ENCODE measurements around the gene MICU1.

MICU1 gene

GRCh38 chr10:72340510-72341261 is 285.2 kb downstream of the MICU1 start:
- H3K27ac ChIP-seq (ENCODE audit: low read depth, low read length) = no peak overlapping the region
- no peaks in the 10 kb centered on the region for H3K9me3 ChIP-seq (ENCODE audit: control insufficient read depth in 1 of 2, low read length in 2 of 2)
- no peaks in the 10 kb centered on the region for H3K27me3 ChIP-seq (ENCODE audit: control insufficient read depth in 1 of 2, insufficient read depth in 2 of 2, low read length in 2 of 2)
- H3K4me3 ChIP-seq (ENCODE audit: low read depth in 1 of 2, low read length in 2 of 2) = no peak overlapping the region
- no peak overlapping the region for H3K9ac ChIP-seq (ENCODE audit: low read depth in 1 of 2, low read length in 2 of 2)
- H3K4me1 ChIP-seq (ENCODE audit: control insufficient read depth in 1 of 2, insufficient read depth in 2 of 2, low read length in 2 of 2) = peaks cover 15 to 18% of the 10 kb centered on the region in 2 donors
- H3K36me3 ChIP-seq (ENCODE audit: control insufficient read depth in 1 of 2, insufficient read depth in 2 of 2, low read length in 2 of 2) = peaks cover 26 to 68% of the 10 kb centered on the region in 2 donors

- no peak overlapping the region for H3K27ac ChIP-seq (ENCODE audit: low read depth, low read length)
- no peaks in the 10 kb centered on the region for H3K27me3 ChIP-seq (ENCODE audit: control insufficient read depth in 1 of 2, insufficient read depth in 2 of 2, low read length in 2 of 2)
Observed at GRCh38 chr10:72338180-72338579, 287.7 kb downstream of the MICU1 start.

GRCh38 chr10:72337722-72338121 is 288.2 kb downstream of the MICU1 start:
- no peaks in the 10 kb centered on the region for H3K27me3 ChIP-seq (ENCODE audit: control insufficient read depth in 1 of 2, insufficient read depth in 2 of 2, low read length in 2 of 2)
- H3K27ac ChIP-seq (ENCODE audit: low read depth, low read length) = no peak overlapping the region
- H3K4me1 ChIP-seq (ENCODE audit: control insufficient read depth in 1 of 2, insufficient read depth in 2 of 2, low read length in 2 of 2) = peaks cover 32 to 37% of the 10 kb centered on the region in 2 donors
- peaks cover 29 to 57% of the 10 kb centered on the region in 2 donors for H3K36me3 ChIP-seq (ENCODE audit: control insufficient read depth in 1 of 2, insufficient read depth in 2 of 2, low read length in 2 of 2)
- no peak overlapping the region for H3K9ac ChIP-seq (ENCODE audit: low read depth in 1 of 2, low read length in 2 of 2)
- no peak overlapping the region for H3K4me3 ChIP-seq (ENCODE audit: low read depth in 1 of 2, low read length in 2 of 2)
- no peaks in the 10 kb centered on the region for H3K9me3 ChIP-seq (ENCODE audit: control insufficient read depth in 1 of 2, low read length in 2 of 2)

More at GRCh38 chr10:72338180-72338579, 287.7 kb downstream of the MICU1 start:
- H3K4me1 ChIP-seq (ENCODE audit: control insufficient read depth in 1 of 2, insufficient read depth in 2 of 2, low read length in 2 of 2) = peaks cover 31 to 32% of the 10 kb centered on the region in 2 donors
- H3K36me3 ChIP-seq (ENCODE audit: control insufficient read depth in 1 of 2, insufficient read depth in 2 of 2, low read length in 2 of 2) = peaks cover 33 to 62% of the 10 kb centered on the region in 2 donors
- H3K9ac ChIP-seq (ENCODE audit: low read depth in 1 of 2, low read length in 2 of 2) = no peak overlapping the region
- no peak overlapping the region for H3K4me3 ChIP-seq (ENCODE audit: low read depth in 1 of 2, low read length in 2 of 2)
- no peaks in the 10 kb centered on the region for H3K9me3 ChIP-seq (ENCODE audit: control insufficient read depth in 1 of 2, low read length in 2 of 2)

GRCh38 chr10:72337039-72337629 is 288.7 kb downstream of the MICU1 start:
- H3K27ac ChIP-seq (ENCODE audit: low read depth, low read length) = peak overlapping the region; percentile 39
- peaks cover 36 to 41% of the 10 kb centered on the region in 2 donors for H3K4me1 ChIP-seq (ENCODE audit: control insufficient read depth in 1 of 2, insufficient read depth in 2 of 2, low read length in 2 of 2)
- H3K9me3 ChIP-seq (ENCODE audit: control insufficient read depth in 1 of 2, low read length in 2 of 2) = no peaks in the 10 kb centered on the region
- H3K4me3 ChIP-seq (ENCODE audit: low read depth in 1 of 2, low read length in 2 of 2) = no peak overlapping the region
- peak overlapping the region in 1 of 2 donors; percentile 38 for H3K9ac ChIP-seq (ENCODE audit: low read depth in 1 of 2, low read length in 2 of 2)
- H3K36me3 ChIP-seq (ENCODE audit: control insufficient read depth in 1 of 2, insufficient read depth in 2 of 2, low read length in 2 of 2) = peaks cover 29 to 51% of the 10 kb centered on the region in 2 donors
- no peaks in the 10 kb centered on the region for H3K27me3 ChIP-seq (ENCODE audit: control insufficient read depth in 1 of 2, insufficient read depth in 2 of 2, low read length in 2 of 2)

- H3K4me1 ChIP-seq (ENCODE audit: control insufficient read depth in 1 of 2, insufficient read depth in 2 of 2, low read length in 2 of 2) = peaks cover 42 to 48% of the 10 kb centered on the region in 2 donors
- peaks cover 29 to 47% of the 10 kb centered on the region in 2 donors for H3K36me3 ChIP-seq (ENCODE audit: control insufficient read depth in 1 of 2, insufficient read depth in 2 of 2, low read length in 2 of 2)
- no peak overlapping the region for H3K4me3 ChIP-seq (ENCODE audit: low read depth in 1 of 2, low read length in 2 of 2)
- no peaks in the 10 kb centered on the region for H3K9me3 ChIP-seq (ENCODE audit: control insufficient read depth in 1 of 2, low read length in 2 of 2)
- H3K27me3 ChIP-seq (ENCODE audit: control insufficient read depth in 1 of 2, insufficient read depth in 2 of 2, low read length in 2 of 2) = no peaks in the 10 kb centered on the region
- H3K27ac ChIP-seq (ENCODE audit: low read depth, low read length) = peak overlapping the region; percentile 39
- peak overlapping the region in 1 of 2 donors; percentile 38 for H3K9ac ChIP-seq (ENCODE audit: low read depth in 1 of 2, low read length in 2 of 2)
Observed at GRCh38 chr10:72336259-72337038, 289.4 kb downstream of the MICU1 start.

- Histone ChIP-seq H3K27me3 (ENCODE audit: control insufficient read depth in 1 of 2, insufficient read depth in 2 of 2, low read length in 2 of 2) (no peaks in the 10 kb centered on the region), H3K4me3 (ENCODE audit: low read depth in 1 of 2, low read length in 2 of 2) (peak overlapping the region in 1 of 2 donors; percentile 48), H3K9ac (ENCODE audit: low read depth in 1 of 2, low read length in 2 of 2) (peak overlapping the region in 1 of 2 donors; percentile 20), H3K4me1 (ENCODE audit: control insufficient read depth in 1 of 2, insufficient read depth in 2 of 2, low read length in 2 of 2) (peaks cover 49 to 54% of the 10 kb centered on the region in 2 donors), H3K9me3 (ENCODE audit: control insufficient read depth in 1 of 2, low read length in 2 of 2) (no peaks in the 10 kb centered on the region), H3K27ac (ENCODE audit: low read depth, low read length) (peak overlapping the region; percentile 86), H3K36me3 (ENCODE audit: control insufficient read depth in 1 of 2, insufficient read depth in 2 of 2, low read length in 2 of 2) (peaks cover 29 to 39% of the 10 kb centered on the region in 2 donors)
Observed at GRCh38 chr10:72335394-72336258, 290.3 kb downstream of the MICU1 start.

GRCh38 chr10:72334825-72335393 is 291.0 kb downstream of the MICU1 start:
- peaks cover 29 to 34% of the 10 kb centered on the region in 2 donors for H3K36me3 ChIP-seq (ENCODE audit: control insufficient read depth in 1 of 2, insufficient read depth in 2 of 2, low read length in 2 of 2)

GRCh38 chr10:72334196-72334824 is 291.6 kb downstream of the MICU1 start:
- no peaks in the 10 kb centered on the region for H3K27me3 ChIP-seq (ENCODE audit: control insufficient read depth in 1 of 2, insufficient read depth in 2 of 2, low read length in 2 of 2)
- peaks cover 29 to 34% of the 10 kb centered on the region in 2 donors for H3K36me3 ChIP-seq (ENCODE audit: control insufficient read depth in 1 of 2, insufficient read depth in 2 of 2, low read length in 2 of 2)
- peak overlapping the region; percentile 13 to 28 for H3K4me3 ChIP-seq (ENCODE audit: low read depth in 1 of 2, low read length in 2 of 2)
- no peaks in the 10 kb centered on the region for H3K9me3 ChIP-seq (ENCODE audit: control insufficient read depth in 1 of 2, low read length in 2 of 2)
- H3K9ac ChIP-seq (ENCODE audit: low read depth in 1 of 2, low read length in 2 of 2) = no peak overlapping the region
- peaks cover 57 to 62% of the 10 kb centered on the region in 2 donors for H3K4me1 ChIP-seq (ENCODE audit: control insufficient read depth in 1 of 2, insufficient read depth in 2 of 2, low read length in 2 of 2)
- H3K27ac ChIP-seq (ENCODE audit: low read depth, low read length) = peak overlapping the region; percentile 74

More at GRCh38 chr10:72334825-72335393, 291.0 kb downstream of the MICU1 start:
- Histone ChIP-seq H3K9ac (ENCODE audit: low read depth in 1 of 2, low read length in 2 of 2) (peak overlapping the region in 1 of 2 donors; percentile 20), H3K4me3 (ENCODE audit: low read depth in 1 of 2, low read length in 2 of 2) (peak overlapping the region; percentile 28 to 48), H3K9me3 (ENCODE audit: control insufficient read depth in 1 of 2, low read length in 2 of 2) (no peaks in the 10 kb centered on the region), H3K27me3 (ENCODE audit: control insufficient read depth in 1 of 2, insufficient read depth in 2 of 2, low read length in 2 of 2) (no peaks in the 10 kb centered on the region), H3K27ac (ENCODE audit: low read depth, low read length) (peak overlapping the region; percentile 86), H3K4me1 (ENCODE audit: control insufficient read depth in 1 of 2, insufficient read depth in 2 of 2, low read length in 2 of 2) (peaks cover 52 to 56% of the 10 kb centered on the region in 2 donors)
